ENCODE results near the gene LTB4R2. TPM values are rescaled to one million over a fixed set of nuclear protein-coding genes. Genes with fewer than 3 reads are reported as not detected.

LTB4R2 gene
- total and polyA plus RNA-seq, 2 experiments from 2014 or later = 0.40 to 12.6 TPM

GRCh38 chr14:24314377-24315193 is 4.6 kb downstream of the LTB4R2 start (continued):
- TF ChIP-seq ZNF114 (CRISPR knock-in tag; IDR thresholded peaks at IDR 0.05) (no peak), CREB1 (CRISPR knock-in tag; IDR thresholded peaks at IDR 0.05; ENCODE audit: low read depth) (no peak), CTCF (conservative IDR thresholded peaks at IDR 0.05; ENCODE audit: low read depth in 2 of 2) (no peak), ZNF331 (CRISPR knock-in tag; IDR thresholded peaks at IDR 0.05; ENCODE audit: low read depth) (no peak), JUNB (IDR thresholded peaks at IDR 0.05; ENCODE audit: unreplicated experiment) (no peak), POLR2AphosphoS5 (IDR thresholded peaks at IDR 0.05; ENCODE audit: low read depth) (no peak), REST (IDR thresholded peaks at IDR 0.05; ENCODE audit: unreplicated experiment) (no peak), NANOG (IDR thresholded peaks at IDR 0.05; ENCODE audit: borderline replicate concordance) (no peak), EZH2phosphoT487 (IDR thresholded peaks at IDR 0.05; ENCODE audit: unreplicated experiment) (no peak), ETS1 (IDR thresholded peaks at IDR 0.05) (no peak)

- H3F3A ChIP-seq (replicated peaks; ENCODE audit: low read depth) = no peaks in the 10 kb centered on the region
- no peaks in the 10 kb centered on the region for H3K9me2 ChIP-seq (ENCODE audit: insufficient read depth)
- H3K27me3 ChIP-seq (ENCODE audit: insufficient read depth) = peaks cover 58% of the 10 kb centered on the region
- no peaks in the 10 kb centered on the region for H3K36me3 ChIP-seq (ENCODE audit: insufficient read depth)
- Mint-ChIP-seq H3K27me3 (ENCODE audit: insufficient read depth, low read depth, poor library complexity) (peaks cover 46% of the 10 kb centered on the region), H3K27ac (no peak overlapping the region), H3K9me3 (no peaks in the 10 kb centered on the region), H3K36me3 (ENCODE audit: low read depth) (no peaks in the 10 kb centered on the region; the same call in 1 of the 3 replicates), H3K4me3 (no peak overlapping the region; the same call in 2 of the 3 replicates), H3K4me1 (peaks cover 2% of the 10 kb centered on the region; the same call in 2 of the 3 replicates)
- 0 out of 2 replicates have a peak, but pooled peaks cover under 1% of the 10 kb centered on the region for H3K4me1 ChIP-seq (ENCODE audit: insufficient read depth)
- no peak overlapping the region for H2AFZ ChIP-seq
- no peak overlapping the region for H3K27ac ChIP-seq (ENCODE audit: low read depth)
- no peaks in the 10 kb centered on the region for H4K20me1 ChIP-seq (replicated peaks; ENCODE audit: insufficient read depth)
- H3K79me2 ChIP-seq (replicated peaks; ENCODE audit: insufficient read depth) = no peaks in the 10 kb centered on the region
- no peak for ATAC-seq
- H3K4me3 ChIP-seq = no peak overlapping the region
- H3K4me2 ChIP-seq = no peak overlapping the region
- DNase-seq (ENCODE audit: low spot score) = no peak
- TF ChIP-seq EZH2 (IDR thresholded peaks at IDR 0.05; ENCODE audit: low read depth, unreplicated experiment) (no peak), ZNF114 (CRISPR knock-in tag; IDR thresholded peaks at IDR 0.05) (no peak), CREB1 (CRISPR knock-in tag; IDR thresholded peaks at IDR 0.05; ENCODE audit: low read depth) (no peak), CTCF (conservative IDR thresholded peaks at IDR 0.05; ENCODE audit: low read depth in 2 of 2) (no peak), ETS1 (IDR thresholded peaks at IDR 0.05) (no peak), EZH2phosphoT487 (IDR thresholded peaks at IDR 0.05; ENCODE audit: unreplicated experiment) (no peak)
These were observed 5.4 kb downstream of the LTB4R2 start for GRCh38 chr14:24315243-24315806.

All from GM23338 (cell line).